ENCODE results near the gene VCL.

- no peak for TF ChIP-seq CTCF (conservative IDR thresholded peaks at IDR 0.05 in 1 of 2, IDR thresholded peaks at IDR 0.05 in 1 of 2; ENCODE audit: extremely low read depth in 1 of 2, insufficient read depth in 1 of 2, low read depth in 1 of 2, low read length in 2 of 2)
- TF ChIP-seq EZH2 (IDR thresholded peaks at IDR 0.05; ENCODE audit: borderline replicate concordance, low read length) = no peak
Observed at GRCh38 chr10:74032900-74033655, 35.2 kb downstream of the VCL start.
